RWPE2 (cell line): Measurements from ENCODE around the gene DCP1A.

ENCODE experiments used
- ATAC-seq: fragments of 200-7000 bp; cut with Tn5 transposase; 3 replicates; pipeline ENCODE4 v1.9.1; 2021; ENCODE audit warnings: low read depth
- DNase-seq: peaks from one replicate; pipeline ENCODE4 v3.0.0-alpha.2; 2020; ENCODE audit warnings: low spot score
- H3K27ac ChIP-seq: fragments of 450-650 bp; 2 replicates; pipeline ENCODE4 v1.5.1; 2017; ENCODE audit warnings: mild to moderate bottlenecking; ENCODE audit not compliant: poor library complexity, severe bottlenecking
- H3K27me3 ChIP-seq: fragments of 250-450 bp; sonication (Bioruptor Pico); 2 replicates; pipeline ENCODE4 v1.5.1; 2021; ENCODE audit warnings: mild to moderate bottlenecking, moderate library complexity; ENCODE audit not compliant: insufficient read depth, poor library complexity, severe bottlenecking
- H3K36me3 ChIP-seq: fragments of 250-450 bp; sonication (Bioruptor Pico); 2 replicates; pipeline ENCODE4 v1.5.1; 2020; ENCODE audit warnings: low read depth, mild to moderate bottlenecking, moderate library complexity
- H3K4me1 ChIP-seq: fragments of 250-450 bp; sonication (Bioruptor Pico); 2 replicates; pipeline ENCODE4 v1.5.1; 2021; ENCODE audit warnings: mild to moderate bottlenecking, moderate library complexity; ENCODE audit not compliant: insufficient read depth, poor library complexity, severe bottlenecking
- H3K4me3 ChIP-seq: fragments of 250-450 bp; sonication (Bioruptor Pico); 2 replicates; pipeline ENCODE4 v1.5.1; 2021; ENCODE audit warnings: mild to moderate bottlenecking, moderate library complexity; ENCODE audit not compliant: severe bottlenecking
- H3K9me3 ChIP-seq: fragments of 250-450 bp; sonication (Bioruptor Pico); 2 replicates; pipeline ENCODE4 v1.5.1; 2021; ENCODE audit warnings: mild to moderate bottlenecking, moderate library complexity; ENCODE audit not compliant: severe bottlenecking
- CTCF ChIP-seq: fragments of 450-650 bp; IDR thresholded peaks from one replicate; pipeline ENCODE4 v1.5.1; 2017; ENCODE audit warnings: mild to moderate bottlenecking, moderate library complexity; ENCODE audit not compliant: poor library complexity, severe bottlenecking

DCP1A gene

DNA sequence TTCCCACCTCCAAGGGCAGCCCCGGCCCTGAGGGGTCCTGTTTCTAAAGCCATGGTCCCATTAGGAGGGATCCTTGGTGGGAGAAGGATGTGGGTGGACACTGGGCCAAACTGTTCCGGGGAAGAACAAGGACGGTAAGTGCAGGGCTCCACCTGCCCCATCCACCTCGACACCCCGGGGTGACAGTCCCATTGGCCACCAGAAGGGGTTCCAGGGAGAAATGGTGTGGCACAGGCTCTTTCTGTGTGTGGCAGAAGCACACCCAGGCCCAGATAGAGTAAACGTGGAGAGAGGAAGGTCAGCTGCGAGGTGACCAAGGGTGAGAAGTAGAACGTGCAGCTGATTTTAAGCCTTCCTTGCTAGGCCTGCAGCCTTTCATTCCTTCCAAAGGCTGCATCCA, 103.6 kb downstream of the DCP1A start:
- no peak for ATAC-seq

DNA sequence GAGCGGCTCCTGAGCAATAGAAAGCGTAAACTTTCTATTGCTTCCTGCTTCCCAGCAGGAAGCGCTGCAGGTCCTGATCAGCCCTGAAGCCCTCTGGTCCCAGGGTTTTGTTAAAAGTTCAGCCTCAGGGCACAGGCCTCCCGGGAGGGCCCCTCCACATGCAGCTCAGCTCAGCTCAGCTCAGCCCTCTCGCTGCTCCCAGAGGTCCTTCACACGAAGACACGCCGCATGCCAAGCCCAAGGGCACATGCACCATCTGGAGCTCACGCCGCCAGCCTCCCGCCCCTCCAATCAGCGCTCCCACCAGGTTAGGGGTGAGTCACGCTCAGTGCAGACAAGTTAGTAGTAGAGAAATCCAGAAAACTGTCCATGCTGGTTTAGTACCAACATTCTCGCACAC, 104.2 kb downstream of the DCP1A start:
- ATAC-seq, result no peak
- H3K27me3 ChIP-seq, result no peaks in the 10 kb centered on the region
- peaks cover 89% of the 10 kb centered on the region for H3K36me3 ChIP-seq
- H3K4me1 ChIP-seq, result peaks cover 12% of the 10 kb centered on the region
- peak overlapping the region; percentile 27 for H3K27ac ChIP-seq
- H3K4me3 ChIP-seq, result no peak overlapping the region
- TF ChIP-seq CTCF, result no peak
- no peaks in the 10 kb centered on the region for H3K9me3 ChIP-seq
- DNase-seq, result no peak

More for the DNA sequence above, 103.6 kb downstream of the DCP1A start:
- no peak for TF ChIP-seq CTCF
- H3K27ac ChIP-seq, result peak overlapping the region; percentile 27
- H3K9me3 ChIP-seq, result no peaks in the 10 kb centered on the region
- no peaks in the 10 kb centered on the region for H3K27me3 ChIP-seq
- H3K4me3 ChIP-seq, result no peak overlapping the region
- DNase-seq, result peak; percentile 23
- peaks cover 90% of the 10 kb centered on the region for H3K36me3 ChIP-seq
- peaks cover 10% of the 10 kb centered on the region for H3K4me1 ChIP-seq

DNA sequence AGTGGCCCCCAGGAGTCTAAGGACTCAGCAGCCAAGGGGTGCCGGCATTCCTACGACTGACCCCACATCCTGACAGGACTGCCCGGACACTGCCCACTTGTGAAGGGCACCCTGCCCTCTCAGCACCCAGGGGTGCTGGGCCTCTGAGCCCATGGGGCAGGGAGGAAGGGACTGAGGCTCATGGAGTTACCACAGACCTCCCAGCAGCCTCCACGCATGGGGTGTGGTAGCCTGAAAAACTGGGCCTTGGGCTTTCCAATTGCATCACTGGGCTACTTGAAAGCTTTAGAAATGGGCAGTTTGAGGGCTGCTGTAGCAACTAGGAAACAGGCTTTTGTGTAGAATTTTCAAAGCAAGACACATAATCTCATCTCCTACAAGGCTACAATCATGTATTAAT, 104.7 kb downstream of the DCP1A start:
- ATAC-seq, result no peak
- no peak for TF ChIP-seq CTCF
- H3K27ac ChIP-seq, result peak overlapping the region; percentile 27
- H3K36me3 ChIP-seq, result peaks cover 88% of the 10 kb centered on the region
- DNase-seq, result no peak
- H3K9me3 ChIP-seq, result no peaks in the 10 kb centered on the region
- no peak overlapping the region for H3K4me3 ChIP-seq
- H3K27me3 ChIP-seq, result no peaks in the 10 kb centered on the region
- H3K4me1 ChIP-seq, result peaks cover 17% of the 10 kb centered on the region

GRCh38 chr3:53242155-53242554, 105.2 kb downstream of the DCP1A start:
- H3K9me3 ChIP-seq, result no peaks in the 10 kb centered on the region
- TF ChIP-seq CTCF, result no peak
- peaks cover 92% of the 10 kb centered on the region for H3K36me3 ChIP-seq
- peaks cover 22% of the 10 kb centered on the region for H3K4me1 ChIP-seq
- peak overlapping the region; percentile 27 for H3K27ac ChIP-seq
- no peak overlapping the region for H3K4me3 ChIP-seq
- DNase-seq (no peak), ATAC-seq (no peak)
- no peaks in the 10 kb centered on the region for H3K27me3 ChIP-seq

DNA sequence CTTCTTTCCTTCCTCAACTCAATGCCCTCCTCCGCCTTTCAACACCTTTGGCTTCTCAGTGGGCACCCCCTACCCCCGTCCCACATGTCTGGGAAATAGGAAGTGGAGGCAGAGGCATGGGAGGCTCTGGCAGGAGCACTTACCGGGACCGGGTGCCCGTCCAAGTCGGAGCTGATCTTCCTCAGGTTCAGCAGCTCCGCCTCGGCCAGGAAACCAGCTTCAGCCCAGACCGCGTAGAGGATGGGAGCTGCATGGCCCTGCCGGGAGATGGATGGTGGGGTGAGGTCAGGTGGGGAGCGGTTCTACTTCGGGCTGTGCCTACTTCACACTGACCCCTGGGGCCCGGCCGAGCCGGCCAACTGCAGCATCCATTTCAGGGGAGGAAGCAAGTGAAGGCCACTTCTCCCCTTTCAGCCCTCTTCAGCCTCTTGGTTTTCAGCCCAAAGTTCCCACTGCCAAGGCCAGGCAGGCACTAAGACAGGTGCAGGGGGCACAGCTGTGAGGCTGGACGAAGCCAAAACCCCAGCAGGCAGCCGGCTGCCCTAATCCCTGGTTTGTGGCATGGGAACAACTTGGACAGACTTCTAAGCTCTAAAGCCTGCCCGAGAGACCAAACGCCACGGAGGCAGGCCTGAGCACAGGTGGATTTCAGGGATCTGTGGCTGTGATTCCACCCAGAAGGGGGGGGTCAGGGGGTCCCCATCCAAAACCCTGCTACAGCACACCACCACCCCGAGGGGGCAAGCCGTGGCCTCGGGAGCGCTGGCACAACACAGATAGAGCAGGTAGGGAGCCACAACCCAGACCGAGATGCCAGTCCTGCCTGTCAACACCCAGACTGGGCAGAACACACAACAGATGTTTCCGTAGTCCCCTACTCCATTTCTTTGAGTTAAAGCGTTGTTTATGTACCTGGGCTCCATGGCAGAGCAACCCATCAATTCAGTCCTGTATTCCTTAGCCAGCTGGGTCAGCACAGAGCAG, 106.1 kb downstream of the DCP1A start:
- TF ChIP-seq CTCF, result no peak
- Histone ChIP-seq H3K4me3 (no peak overlapping the region), H3K4me1 (peaks cover 31% of the 10 kb centered on the region)

More for the DNA sequence above, 106.1 kb downstream of the DCP1A start:
- Histone ChIP-seq H3K9me3 (no peaks in the 10 kb centered on the region), H3K27ac (peak overlapping the region; percentile 79), H3K36me3 (peaks cover 93% of the 10 kb centered on the region), H3K27me3 (no peaks in the 10 kb centered on the region)
- ATAC-seq (no peak), DNase-seq (no peak)
